HL-60 (cell line): Measurements from ENCODE around the gene MVK.

Experiments used
- CTCF ChIP-seq: IDR thresholded peaks from one replicate; pipeline ENCODE4 v1.5.1; 2011; ENCODE audit warnings: low read length, control low read depth, inconsistent platforms; ENCODE audit not compliant: insufficient read depth
- GABPA ChIP-seq: IDR thresholded peaks from 2 replicates; pipeline ENCODE4 v1.6.1; 2012; ENCODE audit warnings: low read depth
- POLR2AphosphoS5 ChIP-seq: IDR thresholded peaks from 2 replicates; pipeline ENCODE4 v1.6.1; 2012; ENCODE audit warnings: low read depth
- REST ChIP-seq: IDR thresholded peaks from 2 replicates; pipeline ENCODE4 v1.6.1; 2012; ENCODE audit warnings: low read depth; ENCODE audit not compliant: insufficient replicate concordance
- SPI1 ChIP-seq: IDR thresholded peaks from 2 replicates; pipeline ENCODE4 v1.6.1; 2012; ENCODE audit warnings: low read depth, mild to moderate bottlenecking, borderline replicate concordance

GRCh38 chr12:109604132-109604585 is 30.6 kb downstream of the MVK start:
- no peak for TF ChIP-seq REST
- TF ChIP-seq CTCF: no peak
- no peak for TF ChIP-seq POLR2AphosphoS5
- TF ChIP-seq GABPA: no peak
- TF ChIP-seq SPI1: no peak
